ENCODE data around the gene GP5. TPM values are rescaled to one million over a fixed set of nuclear protein-coding genes. Genes with fewer than 3 reads are reported as not detected.

The GP5 gene
- total and polyA plus RNA-seq, 9 of the 15 experiments (the other 6 are each of a cell fraction or from before 2014, with no cell fraction given): 0.03 to 0.04 (median 0.04) TPM; not detected in 6

- no peak for TF ChIP-seq CHD2 (IDR thresholded peaks at IDR 0.05; ENCODE audit: low read depth, low read length)
- no peak for TF ChIP-seq CAMTA2 (CRISPR knock-in tag; conservative IDR thresholded peaks at IDR 0.05)
- no peak for TF ChIP-seq JUND (IDR thresholded peaks at IDR 0.05; ENCODE audit: borderline replicate concordance, low read depth, low read length)
- no peak for TF ChIP-seq JUND (tag; IDR thresholded peaks at IDR 0.05; ENCODE audit: borderline replicate concordance, low read depth, low read length)
- TF ChIP-seq CREM (IDR thresholded peaks at IDR 0.05; ENCODE audit: low read depth): no peak
- TF ChIP-seq THRB (CRISPR knock-in tag; conservative IDR thresholded peaks at IDR 0.05): no peak
Observed at GRCh38 chr3:194381460-194381875, 17.6 kb downstream of the GP5 start (continued).

- H3K79me2 ChIP-seq (ENCODE audit: control insufficient read depth, insufficient read depth, low read length): no peaks in the 10 kb centered on the region
- H4K20me1 ChIP-seq (replicated peaks; ENCODE audit: control insufficient read depth, insufficient read depth, low read length): no peaks in the 10 kb centered on the region; the same call in 1 of the 2 replicates
- ChIA-PET CTCF (ENCODE audit: low intra/inter-chr PET ratio) (no interaction called here), POLR2A (interaction anchor here (0.6 to 1.8 kb wide), 4 partner anchors 14 to 137 kb away, joined by 3 to 5 read pairs (median 4); no protein-coding TSS in a partner anchor)
- H3K4me2 ChIP-seq (ENCODE audit: insufficient read depth, low read length): no peak overlapping the region
- no peak overlapping the region for H2AFZ ChIP-seq (ENCODE audit: low read depth, low read length)
- no peaks in the 10 kb centered on the region for H3K36me3 ChIP-seq (ENCODE audit: control insufficient read depth, insufficient read depth, low read length)
- no peak overlapping the region for H3K4me3 ChIP-seq
- no peaks in the 10 kb centered on the region for H3K9me3 ChIP-seq (replicated peaks; ENCODE audit: control insufficient read depth, insufficient read depth, low read depth, low read length)
- ATAC-seq (no peak), DNase-seq (ENCODE audit: extremely low read depth in 1 of 4, low spot score in 3 of 4) (no peak), FAIRE-seq (no peak)
- 5% methylated on average over 7 of the region's 7 CpGs for WGBS (ENCODE audit: insufficient coverage, low coverage, missing lambda C conversion rate)
- H3K9ac ChIP-seq (ENCODE audit: insufficient read depth in 1 of 2, low read depth in 2 of 2, low read length in 2 of 2): no peak overlapping the region
- intact Hi-C loops (cut with micrococcal nuclease) (no loop called here), in situ Hi-C loops (cut with MboI) (no loop called here)
- peaks cover 0 to 5% of the 10 kb centered on the region in 2 experiments; a peak in 1 of 5 replicates for H3K4me1 ChIP-seq (replicated peaks in 1 of 2; ENCODE audit: control insufficient read depth in 2 of 2, insufficient read depth in 2 of 2, low read length in 2 of 2)
- no peaks in the 10 kb centered on the region for H3K9me1 ChIP-seq (ENCODE audit: control insufficient read depth, insufficient read depth, low read length)
- no peak overlapping the region for H3K27ac ChIP-seq (ENCODE audit: extremely low read depth, low read depth, low read length)
- no TSS peak for BruUV-seq (replicated peaks)
- H3K27me3 ChIP-seq (ENCODE audit: control insufficient read depth in 2 of 2, insufficient read depth in 2 of 2, low read length in 2 of 2): peaks cover 58 to 84% of the 10 kb centered on the region in 2 experiments
- TF ChIP-seq ZKSCAN3 (CRISPR knock-in tag; IDR thresholded peaks at IDR 0.05): no peak
- TF ChIP-seq KAT8 (IDR thresholded peaks at IDR 0.05; ENCODE audit: low read depth): no peak
- TF ChIP-seq ZFX (CRISPR knock-in tag; IDR thresholded peaks at IDR 0.05): no peak
- TF ChIP-seq MCM5 (IDR thresholded peaks at IDR 0.05; ENCODE audit: low read depth): no peak
- no peak for TF ChIP-seq BACH1 (tag; IDR thresholded peaks at IDR 0.05)
- no peak for TF ChIP-seq TBL1XR1 (IDR thresholded peaks at IDR 0.05; ENCODE audit: low read length in 2 of 2)
- no peak for TF ChIP-seq SP1 (CRISPR knock-in tag; IDR thresholded peaks at IDR 0.05)
- TF ChIP-seq HDAC3 (IDR thresholded peaks at IDR 0.05; ENCODE audit: borderline replicate concordance, partially characterized antibody): no peak
- TF ChIP-seq ATF3 (IDR thresholded peaks at IDR 0.05): no peak
- no peak for TF ChIP-seq ATF3 (CRISPR knock-in tag; conservative IDR thresholded peaks at IDR 0.05)
- no peak for TF ChIP-seq CREB3L1 (IDR thresholded peaks at IDR 0.05; ENCODE audit: borderline replicate concordance, low read depth)
- no peak for TF ChIP-seq ATF2 (CRISPR knock-in tag; IDR thresholded peaks at IDR 0.05)
- TF ChIP-seq SREBF2 (CRISPR knock-in tag; IDR thresholded peaks at IDR 0.05): no peak
Observed at GRCh38 chr3:194380326-194380725, 18.7 kb downstream of the GP5 start.

Data from K562 (cell line).